ENCODE data around the gene GAPDHS.

The GAPDHS gene

DNA sequence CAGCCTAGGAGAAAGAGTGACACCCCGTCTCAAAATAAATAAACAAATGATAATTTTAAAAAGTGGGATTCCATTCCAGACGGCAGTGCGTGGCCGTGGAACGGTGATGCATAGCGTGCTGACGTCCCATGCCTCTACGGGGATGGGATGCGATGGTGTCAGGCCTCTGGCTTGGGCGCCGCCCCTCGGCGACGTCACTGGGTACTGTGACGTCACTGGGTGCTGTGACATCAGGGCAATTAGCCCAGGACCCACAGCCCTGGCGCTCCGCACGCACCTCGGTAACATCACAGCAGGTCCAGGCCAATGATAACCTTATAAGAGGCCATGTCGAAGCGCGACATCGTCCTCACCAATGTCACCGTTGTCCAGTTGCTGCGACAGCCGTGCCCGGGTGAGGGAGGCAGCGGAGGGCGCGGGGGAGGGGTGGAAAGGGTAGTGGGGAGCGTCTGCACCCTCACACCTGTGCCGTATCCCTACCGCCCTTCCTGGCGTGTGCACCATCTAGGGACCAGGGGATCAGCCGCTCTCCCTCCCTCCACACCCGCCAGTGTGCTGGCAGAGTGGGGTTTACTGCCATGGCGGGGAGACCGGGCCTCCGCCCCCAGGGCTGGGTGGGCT, at the start of gene GAPDHS:
GAPDHS (plus strand) TSS at position 256 of the 621 bp plus-strand sequence; CDS start at position 328, 72 bp downstream.
- in situ Hi-C loops (cut with MboI; ENCODE audit: low sequenced_read_pairs): no loop called here
- peaks cover 14% of the 10 kb centered on the region for H3K27me3 ChIP-seq (ENCODE audit: low read depth)
- no peaks in the 10 kb centered on the region for H3K36me3 ChIP-seq (replicated peaks)
- no peaks in the 10 kb centered on the region for H3K9me3 ChIP-seq
- H3K4me1 ChIP-seq: no peaks in the 10 kb centered on the region
- no peak for DNase-seq (ENCODE audit: low spot score in 2 of 2)
- H3K4me3 ChIP-seq: no peak within 1 kb of the TSS

DNA sequence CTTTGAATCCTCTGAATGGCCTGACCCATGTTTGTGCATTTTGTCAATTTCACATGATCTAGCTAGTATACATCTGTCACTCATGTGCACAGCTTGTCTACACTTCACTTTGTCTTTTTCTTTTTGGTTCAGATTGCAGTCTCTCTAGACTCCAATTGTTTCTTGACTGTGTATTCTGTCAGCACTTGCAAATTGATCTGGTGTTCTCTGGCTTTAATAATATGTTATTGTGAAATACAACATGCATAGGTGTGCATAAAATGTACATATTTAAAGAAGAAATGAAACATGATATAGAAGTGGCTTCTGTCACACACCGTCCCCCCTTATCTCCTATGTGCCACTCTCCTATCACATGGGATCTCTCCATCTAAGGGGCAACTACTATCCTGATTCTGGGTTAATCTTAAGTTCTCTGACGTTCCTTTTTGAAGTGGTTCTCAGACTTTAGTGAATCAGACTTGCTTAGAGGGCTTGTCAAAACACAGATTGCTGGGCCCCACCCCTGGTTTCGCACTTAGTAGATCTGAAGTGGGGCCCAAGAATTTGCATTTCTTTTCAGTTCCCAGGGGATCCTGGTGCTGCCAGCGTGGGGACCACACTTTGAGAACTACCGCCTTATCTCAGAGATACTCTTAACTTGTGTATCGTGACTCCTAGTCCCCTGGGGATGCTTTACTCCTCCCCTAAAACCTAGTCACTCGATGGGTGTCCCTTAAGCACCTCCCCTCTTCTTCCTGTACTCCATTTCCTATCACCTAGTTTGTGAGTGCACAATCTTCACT, 48.8 kb upstream of the GAPDHS start:
- H3K36me3 ChIP-seq (replicated peaks): no peaks in the 10 kb centered on the region
- peaks cover 13% of the 10 kb centered on the region for H3K27me3 ChIP-seq (ENCODE audit: low read depth)
- no peaks in the 10 kb centered on the region for H3K9me3 ChIP-seq
- H3K4me3 ChIP-seq: no peak overlapping the region
- in situ Hi-C loops (cut with MboI; ENCODE audit: low sequenced_read_pairs): no loop called here
- DNase-seq (ENCODE audit: low spot score in 2 of 2): no peak
- no peaks in the 10 kb centered on the region for H3K4me1 ChIP-seq

DNA sequence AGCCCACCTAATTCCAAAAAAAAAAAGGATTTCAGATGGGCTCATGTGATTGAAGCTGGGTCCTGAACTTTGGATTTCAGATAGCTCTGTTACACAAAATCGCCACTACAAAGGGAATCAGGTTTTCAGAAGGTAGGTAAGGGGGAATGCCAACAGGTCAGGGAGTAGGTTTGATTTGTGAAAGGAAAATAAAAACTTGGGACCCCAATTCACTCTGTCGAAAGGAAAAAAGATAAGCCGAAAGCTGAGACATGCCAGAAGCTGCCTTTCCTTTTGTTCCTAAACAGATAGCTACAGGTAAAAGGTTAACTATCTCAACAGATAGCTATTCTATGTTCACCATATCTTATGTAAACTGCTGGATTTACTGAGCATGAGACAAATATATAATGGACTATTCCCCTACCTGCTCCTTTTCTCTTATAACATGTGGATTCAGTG, 47.0 kb upstream of the GAPDHS start:
- peaks cover 20% of the 10 kb centered on the region for H3K27me3 ChIP-seq (ENCODE audit: low read depth)
- no peaks in the 10 kb centered on the region for H3K4me1 ChIP-seq
- in situ Hi-C loops (cut with MboI; ENCODE audit: low sequenced_read_pairs): no loop called here
- no peak for DNase-seq (ENCODE audit: low spot score in 2 of 2)
- no peaks in the 10 kb centered on the region for H3K36me3 ChIP-seq (replicated peaks)
- H3K9me3 ChIP-seq: no peaks in the 10 kb centered on the region
- no peak overlapping the region for H3K4me3 ChIP-seq

DNA sequence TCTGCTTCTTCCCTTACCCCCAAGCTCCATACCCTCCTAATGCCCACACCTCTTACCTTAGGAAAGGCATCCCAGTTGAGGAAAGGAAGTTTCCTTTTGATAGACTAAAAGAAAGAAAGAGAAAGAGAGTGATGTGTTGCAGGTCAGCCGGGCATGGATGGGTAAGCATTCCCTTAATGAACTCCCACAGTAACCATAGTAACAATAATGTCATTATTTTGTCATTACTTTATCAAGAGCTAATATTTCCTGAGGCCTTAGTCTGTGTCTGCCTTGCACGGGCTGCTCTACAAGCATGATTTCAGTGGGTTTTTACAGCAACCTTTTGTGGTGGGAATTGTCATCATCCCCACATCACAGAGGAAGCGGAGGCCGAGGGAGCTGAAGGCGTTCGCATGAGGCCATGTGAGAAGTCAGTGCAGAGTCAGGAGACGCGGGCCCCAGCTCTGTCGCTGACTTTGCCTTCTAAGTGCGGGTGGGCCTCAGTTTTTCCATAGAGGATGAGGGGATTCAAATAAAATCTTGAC, 45.5 kb upstream of the GAPDHS start:
- Histone ChIP-seq H3K4me1 (no peaks in the 10 kb centered on the region), H3K9me3 (no peaks in the 10 kb centered on the region), H3K27me3 (ENCODE audit: low read depth) (peaks cover 25% of the 10 kb centered on the region), H3K4me3 (no peak overlapping the region), H3K36me3 (replicated peaks) (no peaks in the 10 kb centered on the region)
- no peak for DNase-seq (ENCODE audit: low spot score in 2 of 2)
- in situ Hi-C loops (cut with MboI; ENCODE audit: low sequenced_read_pairs): no loop called here

DNA sequence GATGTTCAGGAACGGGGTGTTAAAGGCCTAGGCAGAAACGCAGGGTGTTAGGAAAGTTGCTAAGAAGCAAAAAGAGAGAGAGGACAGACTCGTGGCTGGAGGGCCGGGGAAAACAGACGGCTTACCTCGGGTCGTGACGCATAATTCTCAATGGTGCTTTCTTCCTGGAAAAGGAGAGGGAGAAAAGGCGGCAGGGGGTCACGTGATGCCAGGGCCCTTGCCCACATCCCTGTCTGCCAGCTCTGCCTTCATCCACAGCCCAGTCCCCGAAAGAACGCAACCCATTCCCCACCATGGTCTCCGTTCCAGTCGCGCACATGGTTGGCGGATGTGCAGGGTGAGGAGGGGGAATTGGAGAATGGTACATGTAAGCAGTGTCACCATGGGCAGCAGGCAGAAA, 44.6 kb upstream of the GAPDHS start:
- Histone ChIP-seq H3K27me3 (ENCODE audit: low read depth) (peaks cover 30% of the 10 kb centered on the region), H3K36me3 (replicated peaks) (no peaks in the 10 kb centered on the region), H3K4me3 (no peak overlapping the region), H3K4me1 (no peaks in the 10 kb centered on the region), H3K9me3 (no peaks in the 10 kb centered on the region)
- DNase-seq (ENCODE audit: low spot score in 2 of 2): no peak
- in situ Hi-C loops (cut with MboI; ENCODE audit: low sequenced_read_pairs): no loop called here

DNA sequence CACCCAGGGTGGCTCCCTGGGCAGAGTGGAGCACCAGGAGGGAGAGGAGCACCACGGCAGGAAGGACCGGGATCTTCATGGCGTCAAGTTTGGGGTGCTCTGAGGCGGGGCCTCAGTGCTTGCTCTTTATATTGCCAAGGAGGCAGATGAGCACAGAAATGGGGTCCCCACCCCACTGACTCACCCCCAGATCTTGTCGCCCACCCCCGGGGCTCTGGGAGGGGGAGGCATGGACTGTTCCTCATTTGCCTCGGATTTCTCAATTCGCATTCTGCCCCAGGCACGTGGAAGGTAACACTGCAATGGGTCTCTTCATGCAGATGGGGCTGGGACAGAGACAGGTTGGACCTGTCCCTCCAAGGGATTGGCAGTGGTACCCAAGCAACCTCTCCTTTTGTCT, 42.9 kb upstream of the GAPDHS start, which contains the start of gene KRTDAP:
KRTDAP (minus strand) TSS at position 101 of the 400 bp plus-strand sequence; CDS start at position 79, 22 bp downstream.
- no peaks in the 10 kb centered on the region for H3K36me3 ChIP-seq (replicated peaks)
- no peak for DNase-seq (ENCODE audit: low spot score in 2 of 2)
- H3K9me3 ChIP-seq: no peaks in the 10 kb centered on the region
- H3K4me1 ChIP-seq: peaks cover 2% of the 10 kb centered on the region; the same call in 1 of the 2 replicates
- H3K27me3 ChIP-seq (ENCODE audit: low read depth): peaks cover 30% of the 10 kb centered on the region
- in situ Hi-C loops (cut with MboI; ENCODE audit: low sequenced_read_pairs): no loop called here
- H3K4me3 ChIP-seq: no peak within 1 kb of the TSS

DNA sequence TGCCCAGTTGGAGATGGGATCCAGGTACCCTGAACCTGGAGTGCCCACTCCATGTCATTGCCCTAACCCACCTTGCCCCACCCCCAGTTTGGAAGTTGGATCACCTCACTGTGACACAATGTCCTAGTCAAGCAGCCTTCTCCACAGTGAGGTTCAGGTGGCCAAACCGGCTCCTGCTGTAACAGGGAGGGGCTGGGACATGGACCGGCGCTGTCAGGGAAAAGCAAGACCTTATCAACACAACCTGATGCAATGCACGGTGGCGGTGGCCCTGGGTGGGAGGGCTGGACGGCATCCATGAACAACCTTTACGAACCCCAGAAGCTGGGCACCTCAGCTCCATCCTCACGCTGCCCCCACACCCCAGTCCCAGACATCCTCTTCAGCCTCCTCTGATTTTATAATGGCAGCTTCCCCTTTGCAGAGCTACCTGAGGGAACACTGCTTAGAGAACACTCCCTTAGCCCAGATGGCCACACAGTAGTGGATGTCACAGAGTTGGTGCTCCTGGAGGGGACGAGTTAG, 41.4 kb upstream of the GAPDHS start:
- in situ Hi-C loops (cut with MboI; ENCODE audit: low sequenced_read_pairs): no loop called here
- no peak overlapping the region for H3K4me3 ChIP-seq
- H3K27me3 ChIP-seq (ENCODE audit: low read depth): peaks cover 23% of the 10 kb centered on the region
- DNase-seq (ENCODE audit: low spot score in 2 of 2): no peak
- no peaks in the 10 kb centered on the region for H3K9me3 ChIP-seq
- H3K36me3 ChIP-seq (replicated peaks): no peaks in the 10 kb centered on the region
- peaks cover 2% of the 10 kb centered on the region; the same call in 1 of the 2 replicates for H3K4me1 ChIP-seq

DNA sequence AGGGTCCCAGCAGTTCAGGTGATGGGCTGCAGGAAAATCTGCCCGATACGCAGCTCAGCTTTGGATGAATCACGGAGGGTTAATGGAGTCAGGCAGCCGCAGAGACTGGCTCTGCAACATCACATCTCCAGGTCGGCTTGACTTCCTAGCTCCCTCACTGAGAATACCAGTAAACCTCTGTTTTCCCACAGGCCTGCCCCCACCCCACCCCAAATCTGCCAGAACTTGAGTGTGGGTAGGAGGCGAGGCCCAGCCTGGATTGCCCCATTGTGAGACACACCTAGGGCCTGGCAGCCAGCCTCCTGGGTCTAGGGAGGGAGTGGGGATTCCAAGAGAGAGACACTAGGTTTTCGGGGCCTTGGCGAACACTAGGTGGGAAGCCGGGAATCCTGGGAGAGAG, 39.3 kb upstream of the GAPDHS start:
- no peaks in the 10 kb centered on the region for H3K9me3 ChIP-seq
- H3K27me3 ChIP-seq (ENCODE audit: low read depth): peaks cover 18% of the 10 kb centered on the region
- peaks cover 2% of the 10 kb centered on the region; the same call in 1 of the 2 replicates for H3K4me1 ChIP-seq
- in situ Hi-C loops (cut with MboI; ENCODE audit: low sequenced_read_pairs): no loop called here
- no peaks in the 10 kb centered on the region for H3K36me3 ChIP-seq (replicated peaks)
- no peak for DNase-seq (ENCODE audit: low spot score in 2 of 2)
- no peak overlapping the region for H3K4me3 ChIP-seq

DNA sequence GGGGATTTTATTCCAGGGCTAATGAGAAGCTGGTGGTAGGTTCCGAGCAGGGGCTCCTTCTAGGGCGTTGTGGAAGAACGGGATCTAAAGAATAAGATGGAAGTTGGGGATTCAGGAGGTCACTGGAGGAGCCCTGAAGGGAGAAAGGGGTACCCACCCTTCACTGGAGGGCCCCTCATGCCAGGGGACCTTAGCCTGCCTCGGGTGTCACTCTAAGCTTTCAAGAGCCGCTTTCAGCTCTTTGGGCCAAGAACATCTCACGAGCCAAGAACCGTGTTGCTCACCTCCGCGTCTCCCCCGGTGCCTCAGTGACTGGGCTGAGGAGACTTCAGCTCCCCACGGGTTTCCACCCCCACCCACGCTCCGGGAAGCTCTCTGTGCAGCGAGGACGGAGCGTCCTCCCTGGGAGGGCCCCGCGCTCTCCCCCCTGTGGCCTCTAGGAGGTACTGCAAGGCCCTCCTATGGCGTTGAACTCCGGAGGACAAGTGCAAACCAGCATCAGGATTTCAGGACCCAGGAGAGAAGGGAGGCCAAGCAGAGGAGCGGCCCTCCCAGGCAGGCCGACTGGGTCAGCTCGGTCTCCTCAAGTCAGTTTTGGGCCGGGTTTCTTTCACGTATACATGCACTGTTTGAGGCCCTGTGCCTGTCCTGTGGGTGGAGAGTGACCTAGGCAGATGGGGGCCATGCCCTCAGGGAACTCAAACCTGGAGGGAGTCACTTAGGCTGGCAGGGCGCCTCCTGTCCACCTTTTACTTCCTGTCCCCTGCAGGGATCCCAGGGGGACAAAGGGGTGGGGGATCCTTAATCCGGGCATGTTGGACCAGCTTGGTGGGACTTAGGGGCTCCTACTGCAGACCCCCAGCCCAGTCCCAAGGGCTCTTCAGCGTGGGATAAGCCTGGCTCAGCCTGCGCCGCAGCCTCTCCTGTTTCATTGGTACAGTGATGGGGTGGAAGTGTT, 37.9 kb upstream of the GAPDHS start:
- DNase-seq (ENCODE audit: low spot score in 2 of 2): peak; percentile 61 to 77
- 0 out of 2 replicates have a peak, but pooled peaks cover 2% of the 10 kb centered on the region for H3K36me3 ChIP-seq (replicated peaks)
- H3K9me3 ChIP-seq: no peaks in the 10 kb centered on the region
- H3K4me3 ChIP-seq: no peak overlapping the region
- H3K4me1 ChIP-seq: peaks cover 2% of the 10 kb centered on the region; the same call in 1 of the 2 replicates
- peaks cover 16% of the 10 kb centered on the region for H3K27me3 ChIP-seq (ENCODE audit: low read depth)
- in situ Hi-C loops (cut with MboI; ENCODE audit: low sequenced_read_pairs): no loop called here

DNA sequence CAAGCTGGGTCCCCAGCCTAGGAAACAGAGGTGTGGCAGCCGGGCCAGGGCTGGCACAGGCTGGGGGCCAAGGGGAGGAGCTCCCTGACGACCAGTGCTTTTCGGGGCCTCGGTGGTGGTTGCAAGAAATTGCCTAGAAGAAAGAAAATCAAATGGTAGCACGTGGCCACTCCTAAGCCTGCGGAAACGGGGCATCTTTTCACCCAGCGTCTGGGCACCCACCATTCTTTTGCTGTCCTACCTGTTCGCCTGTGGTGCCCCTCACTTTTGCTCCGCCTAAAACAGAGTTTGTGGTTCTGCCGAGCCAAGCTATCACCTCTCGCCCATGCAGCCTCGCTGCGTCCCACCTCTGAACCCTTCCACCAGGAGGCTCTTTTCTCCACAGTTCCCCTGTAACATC, 35.9 kb upstream of the GAPDHS start:
- peaks cover 5% of the 10 kb centered on the region; the same call in 1 of the 2 replicates for H3K27me3 ChIP-seq (ENCODE audit: low read depth)
- peaks cover 2% of the 10 kb centered on the region; the same call in 1 of the 2 replicates for H3K4me1 ChIP-seq
- no peak overlapping the region for H3K4me3 ChIP-seq
- DNase-seq (ENCODE audit: low spot score in 2 of 2): no peak
- in situ Hi-C loops (cut with MboI; ENCODE audit: low sequenced_read_pairs): no loop called here
- H3K36me3 ChIP-seq (replicated peaks): 0 out of 2 replicates have a peak, but pooled peaks cover 2% of the 10 kb centered on the region
- H3K9me3 ChIP-seq: no peaks in the 10 kb centered on the region

DNA sequence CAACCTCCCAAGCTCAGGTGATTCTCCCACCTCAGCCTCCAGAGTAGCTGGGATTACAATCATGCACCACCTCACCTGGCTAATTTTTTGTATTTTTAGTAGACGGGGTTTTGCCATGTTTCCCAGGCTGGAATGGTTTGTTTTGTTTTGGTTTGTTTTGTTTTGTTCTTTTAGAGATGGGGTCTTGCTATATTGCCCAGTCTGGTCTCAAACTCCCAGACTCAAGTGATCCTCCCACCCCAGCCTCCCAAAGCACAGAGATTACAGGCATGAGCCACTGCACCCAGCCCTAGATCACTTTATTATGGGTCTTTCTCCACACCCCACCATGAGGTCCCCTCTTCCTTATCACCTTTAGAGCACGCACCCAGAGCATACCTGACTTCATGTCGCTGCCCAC, 35.0 kb upstream of the GAPDHS start:
- in situ Hi-C loops (cut with MboI; ENCODE audit: low sequenced_read_pairs): no loop called here
- H3K27me3 ChIP-seq (ENCODE audit: low read depth): no peaks in the 10 kb centered on the region; the same call in 1 of the 2 replicates
- peaks cover 2% of the 10 kb centered on the region; the same call in 1 of the 2 replicates for H3K4me1 ChIP-seq
- DNase-seq (ENCODE audit: low spot score in 2 of 2): no peak
- H3K9me3 ChIP-seq: no peaks in the 10 kb centered on the region
- H3K4me3 ChIP-seq: no peak overlapping the region
- H3K36me3 ChIP-seq (replicated peaks): 0 out of 2 replicates have a peak, but pooled peaks cover 2% of the 10 kb centered on the region

DNA sequence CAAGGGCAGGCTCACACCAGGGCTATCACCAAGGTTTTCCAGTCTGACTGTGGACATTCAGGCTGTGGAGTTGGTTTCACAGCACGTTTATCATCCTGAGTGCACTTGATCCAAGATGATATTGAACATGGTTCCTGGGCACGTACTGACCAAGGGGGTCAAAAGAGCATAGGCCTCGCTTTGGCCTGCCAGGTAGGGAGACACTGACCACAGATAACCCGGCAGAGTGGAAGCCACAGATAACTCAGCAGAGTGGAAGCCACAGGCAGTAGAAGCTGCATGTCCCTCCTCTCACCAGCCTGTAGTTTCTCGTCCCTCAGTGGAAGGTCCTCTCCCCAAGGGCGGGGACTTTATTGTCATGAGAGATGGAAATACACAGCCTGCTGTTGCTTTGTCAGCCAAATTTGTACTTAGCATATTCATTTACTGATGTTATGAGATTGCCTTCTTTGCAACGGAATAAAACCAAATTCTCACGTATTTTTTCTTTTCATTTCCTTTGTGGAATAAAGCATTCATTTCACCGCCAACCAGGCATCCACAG, 34.2 kb upstream of the GAPDHS start:
- in situ Hi-C loops (cut with MboI; ENCODE audit: low sequenced_read_pairs): no loop called here
- Histone ChIP-seq H3K4me1 (peaks cover 2% of the 10 kb centered on the region; the same call in 1 of the 2 replicates), H3K36me3 (replicated peaks) (peaks cover 2% of the 10 kb centered on the region; the same call in 1 of the 2 replicates), H3K4me3 (no peak overlapping the region), H3K9me3 (no peaks in the 10 kb centered on the region), H3K27me3 (ENCODE audit: low read depth) (no peaks in the 10 kb centered on the region)
- no peak for DNase-seq (ENCODE audit: low spot score in 2 of 2)

DNA sequence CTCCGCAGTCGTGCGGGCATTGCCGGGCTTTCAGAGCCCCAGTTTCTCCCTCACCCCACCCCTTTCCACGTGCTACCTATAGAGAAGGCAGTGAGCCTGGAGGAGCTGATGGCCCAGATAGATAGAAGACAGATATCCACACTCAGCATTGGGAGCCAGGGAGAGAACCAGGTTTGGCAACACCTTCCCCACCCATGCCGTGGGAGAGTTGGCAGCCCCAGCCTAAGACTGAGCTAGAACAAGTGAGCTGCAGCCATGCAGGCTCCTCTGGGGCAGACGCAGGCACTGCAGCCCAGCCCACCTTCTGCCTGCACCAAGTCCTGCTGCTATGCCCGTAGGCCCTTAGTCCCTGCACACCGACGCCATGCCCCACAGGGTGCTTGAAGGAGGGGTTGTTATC, 32.6 kb upstream of the GAPDHS start:
- in situ Hi-C loops (cut with MboI; ENCODE audit: low sequenced_read_pairs): no loop called here

More for the DNA sequence above, 32.6 kb upstream of the GAPDHS start:
- Histone ChIP-seq H3K9me3 (no peaks in the 10 kb centered on the region), H3K36me3 (replicated peaks) (peaks cover 9% of the 10 kb centered on the region), H3K4me3 (no peak overlapping the region), H3K4me1 (no peaks in the 10 kb centered on the region), H3K27me3 (ENCODE audit: low read depth) (no peaks in the 10 kb centered on the region)
- no peak for DNase-seq (ENCODE audit: low spot score in 2 of 2)
